Transverse colon (tissue), 4 donors: ENCODE results near the gene ANKH.

ENCODE experiments used
- CTCF ChIP-seq, 5 experiments: fragments of 200-600 bp in 3 of 5; fragments of 450-650 bp in 2 of 5; sonication (generic) in 3 of 5; IDR thresholded peaks; 1 replicate in 2 of 5; 2 replicates in 3 of 5; pipeline ENCODE4 v1.5.1; 2016 to 2017; ENCODE audit warnings: antibody characterized with exemption in 5 of 5, inconsistent platforms in 3 of 5, mild to moderate bottlenecking in 2 of 5, moderate library complexity in 1 of 5
- EP300 ChIP-seq: sonication (generic); formaldehyde crosslinking; IDR thresholded peaks from one replicate; pipeline ENCODE4 v1.6.1; 2017; ENCODE audit warnings: antibody characterized with exemption, low read depth
- POLR2A ChIP-seq: fragments of 450-650 bp; IDR thresholded peaks from one replicate; pipeline ENCODE4 v1.6.1; 2016; ENCODE audit warnings: antibody characterized with exemption, mild to moderate bottlenecking, moderate library complexity
- POLR2AphosphoS5 ChIP-seq, 3 donors: sonication (generic); formaldehyde crosslinking; IDR thresholded peaks; one replicate each; pipeline ENCODE4 v1.6.1; 2016; ENCODE audit warnings: antibody characterized with exemption in 3 of 3

DNA sequence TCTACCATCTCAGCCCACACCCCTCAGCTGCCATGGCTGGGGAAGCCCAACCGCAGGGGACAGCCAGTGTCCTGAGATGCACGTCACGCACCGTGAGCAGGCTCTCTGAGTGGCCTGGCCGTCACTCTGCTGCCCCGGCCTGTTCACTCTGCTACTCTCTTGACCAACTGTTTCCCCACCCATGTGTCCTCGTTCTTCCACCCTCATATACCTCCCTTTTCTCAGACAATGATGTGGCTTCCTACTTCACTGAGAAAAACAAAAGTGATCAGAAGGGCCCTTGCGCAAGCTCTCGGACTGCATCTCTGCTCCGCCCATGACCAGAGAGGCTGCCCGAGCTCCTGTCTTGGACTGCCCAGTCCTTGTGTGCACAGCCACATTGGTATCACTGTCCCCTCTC is 159.4 kb downstream of the ANKH start:
- TF ChIP-seq CTCF (IDR thresholded peaks at IDR 0.05) (no peak), POLR2AphosphoS5 (IDR thresholded peaks at IDR 0.05) (no peak), POLR2A (no peak), EP300 (no peak)
